DOHH2 (cell line): ENCODE results near the gene EPX.

Experiments
- EZH2phosphoT487 ChIP-seq: fragments of 200-600 bp; sonication (generic); IDR thresholded peaks from 2 replicates; pipeline ENCODE4 v1.6.1; 2017; ENCODE audit warnings: borderline replicate concordance, mild to moderate bottlenecking, antibody characterized with exemption, low read length, moderate library complexity, mixed read lengths
- TF ChIP-seq, protein P1 (sequence below): fragments of 200-600 bp; sonication (generic); IDR thresholded peaks from one replicate; pipeline ENCODE4 v1.5.1; 2014; ENCODE audit warnings: antibody characterized with exemption, mild to moderate bottlenecking, low read depth, low read length; ENCODE audit not compliant: poor library complexity, severe bottlenecking

DNA sequence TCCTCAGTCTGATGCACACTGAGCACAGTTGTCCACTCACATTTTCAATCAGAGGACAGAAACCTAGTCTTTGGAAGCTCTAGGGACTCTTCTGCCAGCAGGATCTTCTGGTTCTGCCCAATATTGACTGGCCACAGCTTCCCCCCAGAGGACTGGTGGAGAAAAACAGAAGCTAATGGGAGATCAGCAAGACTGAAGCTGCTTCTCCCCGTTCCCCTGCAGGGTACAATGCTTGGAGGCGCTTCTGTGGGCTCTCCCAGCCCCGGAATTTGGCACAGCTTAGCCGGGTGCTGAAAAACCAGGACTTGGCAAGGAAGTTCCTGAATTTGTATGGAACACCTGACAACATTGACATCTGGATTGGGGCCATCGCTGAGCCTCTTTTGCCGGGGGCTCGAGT is 10.3 kb downstream of the EPX start:
- TF ChIP-seq, protein P1, sequence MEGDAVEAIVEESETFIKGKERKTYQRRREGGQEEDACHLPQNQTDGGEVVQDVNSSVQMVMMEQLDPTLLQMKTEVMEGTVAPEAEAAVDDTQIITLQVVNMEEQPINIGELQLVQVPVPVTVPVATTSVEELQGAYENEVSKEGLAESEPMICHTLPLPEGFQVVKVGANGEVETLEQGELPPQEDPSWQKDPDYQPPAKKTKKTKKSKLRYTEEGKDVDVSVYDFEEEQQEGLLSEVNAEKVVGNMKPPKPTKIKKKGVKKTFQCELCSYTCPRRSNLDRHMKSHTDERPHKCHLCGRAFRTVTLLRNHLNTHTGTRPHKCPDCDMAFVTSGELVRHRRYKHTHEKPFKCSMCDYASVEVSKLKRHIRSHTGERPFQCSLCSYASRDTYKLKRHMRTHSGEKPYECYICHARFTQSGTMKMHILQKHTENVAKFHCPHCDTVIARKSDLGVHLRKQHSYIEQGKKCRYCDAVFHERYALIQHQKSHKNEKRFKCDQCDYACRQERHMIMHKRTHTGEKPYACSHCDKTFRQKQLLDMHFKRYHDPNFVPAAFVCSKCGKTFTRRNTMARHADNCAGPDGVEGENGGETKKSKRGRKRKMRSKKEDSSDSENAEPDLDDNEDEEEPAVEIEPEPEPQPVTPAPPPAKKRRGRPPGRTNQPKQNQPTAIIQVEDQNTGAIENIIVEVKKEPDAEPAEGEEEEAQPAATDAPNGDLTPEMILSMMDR, result no peak
- TF ChIP-seq EZH2phosphoT487, result no peak
